Measurements from ENCODE around the gene RAPGEF5.
A peak's percentile ranks its signal among the peaks of the same experiment; 100 is the strongest.

The RAPGEF5 gene

GRCh38 chr7:22256541-22257096, 100.3 kb downstream of the RAPGEF5 start:
- no peak for DNase-seq (ENCODE audit: low spot score)

GRCh38 chr7:22255834-22256233, 101.1 kb downstream of the RAPGEF5 start:
- no peak for DNase-seq (ENCODE audit: low spot score)

DNA sequence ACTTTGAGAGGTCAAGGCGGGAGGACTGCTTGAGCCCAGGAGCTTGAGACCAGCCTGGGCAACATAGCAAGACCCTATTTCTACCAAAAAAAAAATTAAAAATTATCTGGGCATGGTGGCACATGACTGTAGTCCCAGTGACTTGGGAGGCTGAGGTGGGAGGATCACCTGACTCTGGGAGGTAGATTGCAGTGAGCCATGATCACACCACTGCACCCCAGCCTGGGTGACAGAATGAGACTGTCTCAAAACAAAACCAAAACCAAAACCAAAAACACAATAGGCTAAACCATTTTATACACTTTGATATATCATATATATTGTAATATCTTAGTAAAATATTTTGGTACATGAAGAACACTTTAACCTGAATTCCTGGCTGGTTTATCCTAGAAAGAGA, 101.6 kb downstream of the RAPGEF5 start:
- no peak for DNase-seq (ENCODE audit: low spot score)

- no peak for DNase-seq (ENCODE audit: low spot score)
These were observed 103.9 kb downstream of the RAPGEF5 start for GRCh38 chr7:22252936-22253536.

DNA sequence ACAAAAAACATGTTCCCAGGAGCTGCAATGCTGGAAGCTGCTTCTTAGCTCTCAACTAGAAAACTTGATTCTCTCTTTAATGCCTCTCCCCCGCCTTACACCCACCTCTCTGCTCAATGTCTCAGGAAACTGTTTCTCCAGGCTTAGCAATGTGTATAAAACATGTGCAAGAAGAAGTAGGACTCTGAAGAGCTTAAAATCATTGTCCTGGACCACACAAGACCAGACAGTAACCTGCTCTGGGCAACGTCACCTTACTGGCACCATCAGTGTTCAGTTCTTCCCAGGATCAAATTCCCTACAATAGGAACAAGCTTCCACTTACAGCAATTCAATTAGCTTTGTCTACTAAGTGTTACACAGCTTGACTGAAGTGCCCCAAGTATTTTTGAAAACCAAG, 104.9 kb downstream of the RAPGEF5 start:
- no peak for DNase-seq (ENCODE audit: low spot score)

DNA sequence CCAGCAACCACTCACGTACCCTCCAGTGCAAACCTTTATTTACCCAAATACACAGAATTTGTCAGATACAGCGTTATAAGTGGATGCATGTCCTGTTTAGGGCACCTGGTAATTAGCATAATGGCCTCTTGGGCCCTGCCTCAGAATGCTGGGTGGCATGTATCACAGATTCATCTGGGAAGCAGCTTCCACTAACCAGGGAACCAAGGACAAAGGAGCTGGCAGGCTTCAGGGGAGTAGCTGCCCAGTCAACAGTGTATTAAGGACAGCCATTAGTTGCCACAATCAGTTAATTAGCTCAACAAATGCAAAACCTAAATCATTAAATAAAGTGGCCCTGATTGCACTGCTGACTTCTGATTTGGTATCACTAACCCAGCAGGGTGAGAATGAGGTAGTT, 105.7 kb downstream of the RAPGEF5 start:
- DNase-seq (ENCODE audit: low spot score) = no peak

- no peak for DNase-seq (ENCODE audit: low spot score)
These were observed 106.6 kb downstream of the RAPGEF5 start for GRCh38 chr7:22250390-22250789.

- peak; percentile 56 for DNase-seq (ENCODE audit: low spot score)
These were observed 108.7 kb downstream of the RAPGEF5 start for GRCh38 chr7:22248111-22248809.

DNA sequence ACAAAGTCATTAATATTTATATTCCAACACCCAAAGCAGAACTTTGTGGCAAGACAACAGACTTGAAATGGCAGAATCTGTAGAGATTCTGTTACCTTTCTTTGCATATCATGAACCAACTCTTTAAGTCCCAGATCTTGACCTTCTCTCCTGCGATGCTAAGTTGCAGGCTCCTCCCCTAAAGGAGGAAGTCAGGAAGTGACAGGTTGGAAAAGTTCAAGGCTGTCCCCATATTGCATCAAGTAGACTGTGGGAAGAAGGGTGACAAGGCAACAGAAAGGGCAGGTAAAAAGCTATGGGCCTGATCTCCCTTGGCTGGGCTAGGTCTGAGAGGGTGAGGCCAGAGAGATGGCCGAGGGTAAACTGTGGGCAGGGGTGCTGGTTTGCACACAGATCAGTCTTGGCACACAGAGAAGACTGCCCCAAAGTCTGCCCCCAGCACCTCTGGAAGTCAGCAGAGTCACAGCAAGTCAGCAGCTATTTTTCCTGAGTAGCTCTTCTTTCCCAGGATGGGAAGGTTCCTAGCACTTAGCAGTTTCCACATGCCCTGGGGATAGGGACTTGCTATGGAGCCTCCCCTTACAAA, 115.1 kb downstream of the RAPGEF5 start:
- no peak for DNase-seq (ENCODE audit: low spot score)

DNA sequence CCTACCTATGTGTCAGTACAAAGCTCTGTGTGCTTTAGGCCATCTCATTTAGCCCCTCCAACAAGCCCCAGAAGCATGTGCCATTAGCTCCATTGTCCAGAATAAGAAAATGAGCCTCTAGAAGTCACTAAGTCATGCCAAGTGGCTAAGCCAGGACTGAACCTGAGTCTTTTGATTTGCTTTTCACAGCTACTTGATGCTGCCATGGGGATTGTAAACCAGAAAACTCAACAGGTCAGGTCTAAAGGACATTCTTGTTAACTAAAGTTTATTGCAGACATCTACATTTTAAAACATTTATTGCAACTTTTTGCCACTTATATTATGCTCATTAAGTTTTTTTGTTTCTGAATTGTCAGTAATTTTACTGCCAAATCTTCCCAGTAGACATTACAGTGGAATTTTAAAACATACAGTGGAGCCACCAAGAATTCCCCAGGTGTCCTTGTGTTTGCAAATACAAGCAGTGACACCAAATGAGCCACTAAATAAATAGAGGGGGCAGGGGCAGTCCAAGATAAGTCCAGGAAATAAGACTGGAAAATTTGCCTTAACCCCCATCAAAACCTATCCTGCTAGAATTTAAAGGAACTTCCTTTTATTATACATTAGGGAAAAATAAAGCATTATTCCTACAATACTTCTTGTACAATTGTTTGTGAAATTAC, 115.9 kb downstream of the RAPGEF5 start:
- no peak for DNase-seq (ENCODE audit: low spot score)

DNA sequence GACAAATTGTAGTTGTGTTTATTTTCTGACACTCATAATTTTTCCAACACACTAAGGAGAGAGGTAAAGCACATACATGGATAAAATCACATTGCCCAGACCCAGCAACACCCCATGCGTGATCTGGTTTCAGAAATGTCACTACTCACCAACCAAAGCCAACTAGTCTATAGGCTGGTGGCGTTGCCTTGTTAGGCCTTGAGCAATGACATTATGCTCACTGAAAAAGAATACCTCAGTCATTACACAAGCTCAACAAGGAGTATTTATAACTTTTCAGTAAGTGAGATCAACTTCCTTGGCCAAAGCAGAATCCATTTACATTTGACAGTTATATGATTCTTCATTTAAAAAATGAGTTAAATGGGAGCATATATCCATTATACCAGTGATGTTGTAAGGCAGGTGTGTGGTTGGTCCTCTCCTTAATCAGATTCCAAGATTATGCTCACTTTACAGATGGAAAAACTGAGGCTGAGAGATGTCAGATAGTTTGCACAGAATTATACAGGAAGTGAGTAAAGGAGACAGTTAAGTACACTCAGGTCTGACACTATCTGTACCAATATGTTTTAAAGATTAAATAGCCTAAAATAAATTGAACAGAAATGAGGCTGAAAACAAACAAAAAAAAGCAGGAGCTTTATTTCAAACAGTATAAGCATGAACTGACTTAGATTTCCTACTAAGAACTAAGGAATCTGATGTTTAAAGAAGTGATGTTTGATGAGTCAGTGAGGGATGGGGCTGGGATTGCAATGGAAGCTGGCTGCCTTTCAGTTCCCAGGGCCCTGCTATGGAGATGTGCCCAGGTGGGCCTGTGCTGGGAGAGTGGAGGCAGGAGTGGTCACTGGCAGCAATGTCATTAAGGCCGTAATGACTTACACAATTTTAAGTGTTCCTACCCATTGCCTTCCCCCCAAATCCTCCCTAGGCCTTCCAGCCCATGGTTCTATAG, 118.3 kb downstream of the RAPGEF5 start:
- DNase-seq (ENCODE audit: low spot score) = no peak

GRCh38 chr7:22235134-22235533, 121.8 kb downstream of the RAPGEF5 start:
- DNase-seq (ENCODE audit: low spot score) = no peak

- no peak for DNase-seq (ENCODE audit: low spot score)
These were observed 122.7 kb downstream of the RAPGEF5 start for GRCh38 chr7:22234227-22234626.

DNA sequence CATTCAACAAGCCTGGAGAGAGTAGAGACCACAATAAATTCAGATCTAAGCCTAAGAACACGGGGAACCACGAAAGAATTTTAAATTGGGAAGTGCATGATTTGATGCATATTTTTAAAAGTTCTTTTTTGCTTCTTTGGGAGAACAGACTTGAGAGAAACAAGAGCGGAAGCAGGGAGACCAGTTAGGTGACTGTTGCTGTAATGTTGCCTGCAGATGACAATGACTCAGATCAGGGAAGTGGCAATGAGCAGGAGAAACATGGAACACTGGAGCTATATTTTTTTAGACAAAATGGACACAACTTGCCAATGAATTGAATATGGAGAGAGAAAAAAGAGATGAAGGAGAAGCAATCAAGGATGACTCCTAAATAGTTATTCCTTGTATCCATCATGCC, 125.1 kb downstream of the RAPGEF5 start:
- no peak for DNase-seq (ENCODE audit: low spot score)

GRCh38 chr7:22231141-22231540, 125.8 kb downstream of the RAPGEF5 start:
- DNase-seq (ENCODE audit: low spot score) = no peak

DNA sequence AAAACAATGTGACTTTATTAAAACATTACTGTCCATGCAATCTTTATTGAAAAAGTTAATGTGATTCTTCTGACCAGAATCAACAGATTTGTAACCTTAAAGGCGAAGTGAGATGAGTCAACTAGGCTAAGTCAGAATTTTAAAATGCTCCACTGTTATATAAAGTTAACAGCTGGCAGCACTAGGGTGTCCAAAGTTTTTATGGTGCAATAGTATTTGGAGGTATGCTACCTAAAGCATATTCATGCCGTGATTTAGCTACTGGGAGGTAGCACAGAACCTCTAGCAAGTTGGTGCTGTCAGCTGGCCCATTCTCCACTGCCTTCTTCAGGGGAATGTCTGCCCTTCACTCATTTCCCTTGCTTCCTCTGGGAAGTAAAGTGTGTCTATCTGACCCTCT, 126.7 kb downstream of the RAPGEF5 start:
- no peak for DNase-seq (ENCODE audit: low spot score)

DNA sequence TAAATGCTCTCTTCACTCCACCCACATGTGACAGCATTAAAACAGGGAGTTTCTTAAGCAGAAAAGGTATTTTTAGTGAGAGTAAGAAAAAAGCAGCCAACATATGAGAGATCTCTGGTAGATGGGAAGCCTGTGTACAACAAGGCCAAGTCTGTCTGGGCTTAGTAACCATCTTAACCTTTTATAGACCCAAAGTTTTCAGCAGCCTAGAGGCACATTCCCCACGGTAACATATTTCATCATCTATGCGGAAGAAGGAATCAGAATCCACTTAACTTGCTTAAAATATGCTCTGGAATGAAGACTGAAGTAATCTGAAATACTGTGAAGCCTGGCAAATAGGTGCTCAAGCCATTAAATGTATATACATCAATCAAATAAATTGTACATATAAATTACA, 127.8 kb downstream of the RAPGEF5 start:
- no peak for DNase-seq (ENCODE audit: low spot score)

DNA sequence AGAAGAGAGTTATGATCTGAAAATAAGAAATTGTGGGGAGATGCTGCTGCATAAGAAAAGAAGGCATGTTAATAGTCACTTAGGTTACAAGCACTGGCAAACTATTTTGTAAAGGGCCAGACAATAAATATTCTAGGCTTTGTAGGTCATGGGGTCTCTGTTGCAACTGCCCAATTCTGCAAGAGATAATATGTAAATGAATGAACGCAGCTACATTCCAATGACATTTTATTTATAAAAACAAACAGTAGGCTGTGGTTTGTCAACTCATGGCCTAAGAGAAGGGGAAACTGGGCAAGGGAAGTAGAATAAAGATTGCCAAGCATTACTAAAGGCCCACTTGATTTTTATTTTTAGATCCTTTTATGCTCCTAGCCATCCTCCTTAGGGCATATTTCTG, 133.1 kb downstream of the RAPGEF5 start:
- DNase-seq (ENCODE audit: low spot score) = no peak

DNA sequence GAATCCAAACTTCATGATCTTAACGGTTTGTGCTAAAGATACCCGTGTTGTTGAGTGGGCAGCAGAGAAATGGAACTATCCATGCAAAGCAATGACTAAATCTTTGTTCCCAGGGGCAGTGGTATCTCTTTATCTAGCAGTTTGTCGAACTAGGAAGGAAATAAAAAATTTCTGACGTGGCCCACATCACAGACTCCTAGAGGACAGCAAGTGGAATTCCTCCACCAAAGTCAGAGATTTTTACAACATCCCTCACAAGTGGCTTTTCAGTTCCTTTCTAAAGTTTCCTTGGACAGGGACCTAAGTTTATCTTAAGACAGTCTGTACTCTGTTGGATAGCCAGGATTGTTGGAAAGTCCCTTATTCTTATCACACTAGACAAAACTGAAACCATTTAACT, 136.0 kb downstream of the RAPGEF5 start:
- DNase-seq (ENCODE audit: low spot score) = no peak

DNA sequence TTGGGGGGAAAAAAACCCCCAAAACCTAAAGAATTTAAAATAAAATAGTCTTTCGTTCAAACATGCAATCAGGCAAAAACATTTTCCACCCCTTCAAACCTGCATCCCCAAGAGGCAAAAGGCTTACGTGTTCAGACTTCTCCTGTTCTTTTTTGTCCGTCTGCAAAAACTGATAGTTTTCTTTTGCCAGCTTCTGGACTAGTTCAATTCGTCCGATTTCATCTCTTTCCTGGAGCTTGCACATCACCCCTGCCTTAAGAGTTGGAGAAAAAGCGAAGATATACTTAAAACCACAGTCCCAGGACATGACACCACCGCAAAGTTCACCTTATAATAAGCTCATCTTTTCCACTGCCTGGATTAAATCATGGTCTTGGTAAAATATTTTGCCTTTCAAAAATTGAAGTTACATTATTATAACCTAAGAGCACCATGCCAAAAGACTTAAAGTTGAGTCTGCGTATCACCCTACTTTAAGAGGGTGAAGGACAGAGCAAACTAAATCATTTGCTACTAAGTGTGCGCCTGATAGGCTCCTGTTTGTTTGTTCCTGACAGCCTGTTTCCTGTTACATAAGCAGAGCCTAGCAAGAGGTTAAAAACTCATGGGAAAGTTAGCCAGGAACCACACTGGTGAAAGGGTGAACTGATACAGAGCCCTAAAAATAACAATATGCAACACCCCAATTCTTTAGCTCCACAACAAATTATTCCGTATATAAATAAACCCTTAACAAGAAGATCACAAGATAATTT, 137.0 kb downstream of the RAPGEF5 start:
- DNase-seq (ENCODE audit: low spot score) = no peak

GRCh38 chr7:22219036-22219435, 137.9 kb downstream of the RAPGEF5 start:
- DNase-seq (ENCODE audit: low spot score) = no peak
